PC-3 (cell line): ENCODE results near the gene THBS2.

ENCODE experiments used
- EZH2 ChIP-seq: fragments of 300-600 bp; sonication (generic); IDR thresholded peaks from one replicate; pipeline ENCODE4 v1.6.1; 2017; ENCODE audit warnings: antibody characterized with exemption, mild to moderate bottlenecking, low read length; ENCODE audit not compliant: unreplicated experiment
- TF ChIP-seq, protein P1 (sequence below): fragments of 300-600 bp; sonication (generic); conservative IDR thresholded peaks from 2 replicates; pipeline ENCODE4 v1.5.1; 2017; ENCODE audit warnings: antibody characterized with exemption, low read depth, mild to moderate bottlenecking, low read length

DNA sequence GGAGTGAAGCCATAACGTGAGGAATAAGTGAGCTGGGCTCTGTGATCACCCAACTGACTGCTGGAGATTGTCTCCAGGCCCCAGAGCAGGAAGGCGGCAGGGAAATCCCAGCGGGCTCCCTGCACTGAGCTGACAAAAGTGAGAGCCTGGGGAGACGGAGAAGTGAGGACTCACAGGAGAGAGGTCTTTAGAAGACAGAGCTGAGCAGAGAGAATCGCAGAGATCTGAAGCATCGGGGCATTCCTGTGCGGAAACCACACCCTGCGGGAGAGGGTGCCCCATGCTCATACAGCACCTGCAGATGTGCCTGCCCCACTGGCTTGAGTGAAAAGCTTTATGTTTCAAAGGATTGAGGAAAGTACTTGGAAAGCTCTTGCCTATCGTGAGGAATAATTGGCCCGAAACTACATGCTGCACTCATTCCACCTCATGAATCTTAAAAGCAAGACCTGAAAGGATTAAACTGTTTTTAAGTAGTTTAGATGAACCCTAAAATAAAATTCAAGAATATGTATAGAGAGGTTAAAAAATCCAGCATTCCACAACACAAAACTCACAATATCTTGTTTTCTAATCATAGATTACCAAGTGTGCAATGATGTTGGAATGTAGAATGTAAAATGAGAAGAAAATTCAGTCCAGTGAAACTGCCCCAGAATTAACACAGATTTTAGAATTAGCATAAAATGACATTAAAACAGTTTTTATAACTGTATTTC lies 17.7 kb upstream of the THBS2 start:
- TF ChIP-seq, protein P1, sequence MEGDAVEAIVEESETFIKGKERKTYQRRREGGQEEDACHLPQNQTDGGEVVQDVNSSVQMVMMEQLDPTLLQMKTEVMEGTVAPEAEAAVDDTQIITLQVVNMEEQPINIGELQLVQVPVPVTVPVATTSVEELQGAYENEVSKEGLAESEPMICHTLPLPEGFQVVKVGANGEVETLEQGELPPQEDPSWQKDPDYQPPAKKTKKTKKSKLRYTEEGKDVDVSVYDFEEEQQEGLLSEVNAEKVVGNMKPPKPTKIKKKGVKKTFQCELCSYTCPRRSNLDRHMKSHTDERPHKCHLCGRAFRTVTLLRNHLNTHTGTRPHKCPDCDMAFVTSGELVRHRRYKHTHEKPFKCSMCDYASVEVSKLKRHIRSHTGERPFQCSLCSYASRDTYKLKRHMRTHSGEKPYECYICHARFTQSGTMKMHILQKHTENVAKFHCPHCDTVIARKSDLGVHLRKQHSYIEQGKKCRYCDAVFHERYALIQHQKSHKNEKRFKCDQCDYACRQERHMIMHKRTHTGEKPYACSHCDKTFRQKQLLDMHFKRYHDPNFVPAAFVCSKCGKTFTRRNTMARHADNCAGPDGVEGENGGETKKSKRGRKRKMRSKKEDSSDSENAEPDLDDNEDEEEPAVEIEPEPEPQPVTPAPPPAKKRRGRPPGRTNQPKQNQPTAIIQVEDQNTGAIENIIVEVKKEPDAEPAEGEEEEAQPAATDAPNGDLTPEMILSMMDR = no peak
- no peak for TF ChIP-seq EZH2
